ENCODE measurements around the gene MASP1.

DNA sequence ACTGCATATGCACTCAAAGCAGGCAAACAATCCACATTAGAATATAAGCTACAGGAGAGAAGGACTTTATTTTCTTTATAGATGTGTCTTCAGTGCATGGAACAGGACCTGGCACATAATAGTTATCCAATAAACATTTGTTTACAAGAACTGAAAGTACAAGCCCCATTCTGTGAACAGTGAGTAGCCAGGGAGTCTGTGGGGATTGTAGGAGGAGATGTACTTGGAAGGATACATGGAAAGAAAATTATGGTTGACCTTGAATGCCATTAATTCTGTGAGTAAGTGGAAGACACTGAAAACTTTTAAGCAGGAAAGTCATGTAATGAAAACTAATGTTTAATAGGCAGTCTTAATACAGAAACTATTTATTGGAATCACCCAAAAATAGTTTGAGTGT lies 28.3 kb downstream of the MASP1 start:
- no peak for TF ChIP-seq RAD21 (IDR thresholded peaks at IDR 0.05; ENCODE audit: low read depth)
- TF ChIP-seq, protein P1, sequence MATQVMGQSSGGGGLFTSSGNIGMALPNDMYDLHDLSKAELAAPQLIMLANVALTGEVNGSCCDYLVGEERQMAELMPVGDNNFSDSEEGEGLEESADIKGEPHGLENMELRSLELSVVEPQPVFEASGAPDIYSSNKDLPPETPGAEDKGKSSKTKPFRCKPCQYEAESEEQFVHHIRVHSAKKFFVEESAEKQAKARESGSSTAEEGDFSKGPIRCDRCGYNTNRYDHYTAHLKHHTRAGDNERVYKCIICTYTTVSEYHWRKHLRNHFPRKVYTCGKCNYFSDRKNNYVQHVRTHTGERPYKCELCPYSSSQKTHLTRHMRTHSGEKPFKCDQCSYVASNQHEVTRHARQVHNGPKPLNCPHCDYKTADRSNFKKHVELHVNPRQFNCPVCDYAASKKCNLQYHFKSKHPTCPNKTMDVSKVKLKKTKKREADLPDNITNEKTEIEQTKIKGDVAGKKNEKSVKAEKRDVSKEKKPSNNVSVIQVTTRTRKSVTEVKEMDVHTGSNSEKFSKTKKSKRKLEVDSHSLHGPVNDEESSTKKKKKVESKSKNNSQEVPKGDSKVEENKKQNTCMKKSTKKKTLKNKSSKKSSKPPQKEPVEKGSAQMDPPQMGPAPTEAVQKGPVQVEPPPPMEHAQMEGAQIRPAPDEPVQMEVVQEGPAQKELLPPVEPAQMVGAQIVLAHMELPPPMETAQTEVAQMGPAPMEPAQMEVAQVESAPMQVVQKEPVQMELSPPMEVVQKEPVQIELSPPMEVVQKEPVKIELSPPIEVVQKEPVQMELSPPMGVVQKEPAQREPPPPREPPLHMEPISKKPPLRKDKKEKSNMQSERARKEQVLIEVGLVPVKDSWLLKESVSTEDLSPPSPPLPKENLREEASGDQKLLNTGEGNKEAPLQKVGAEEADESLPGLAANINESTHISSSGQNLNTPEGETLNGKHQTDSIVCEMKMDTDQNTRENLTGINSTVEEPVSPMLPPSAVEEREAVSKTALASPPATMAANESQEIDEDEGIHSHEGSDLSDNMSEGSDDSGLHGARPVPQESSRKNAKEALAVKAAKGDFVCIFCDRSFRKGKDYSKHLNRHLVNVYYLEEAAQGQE (IDR thresholded peaks at IDR 0.05; ENCODE audit: low read depth) = no peak
- no peak for TF ChIP-seq EP300 (IDR thresholded peaks at IDR 0.05; ENCODE audit: borderline replicate concordance)
- no peak for TF ChIP-seq FOXM1 (IDR thresholded peaks at IDR 0.05; ENCODE audit: borderline replicate concordance, low read depth)
- TF ChIP-seq, protein P2, sequence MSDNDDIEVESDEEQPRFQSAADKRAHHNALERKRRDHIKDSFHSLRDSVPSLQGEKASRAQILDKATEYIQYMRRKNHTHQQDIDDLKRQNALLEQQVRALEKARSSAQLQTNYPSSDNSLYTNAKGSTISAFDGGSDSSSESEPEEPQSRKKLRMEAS (IDR thresholded peaks at IDR 0.05) = no peak
- no peak for TF ChIP-seq NFIC (IDR thresholded peaks at IDR 0.05)
- no peak for TF ChIP-seq CEBPB (IDR thresholded peaks at IDR 0.05)
- TF ChIP-seq CREB1 (IDR thresholded peaks at IDR 0.05; ENCODE audit: low read depth) = no peak
- no peak for TF ChIP-seq YY1 (IDR thresholded peaks at IDR 0.05; ENCODE audit: low read depth)
- TF ChIP-seq EGR1 (IDR thresholded peaks at IDR 0.05) = no peak
